ENCODE data around the gene LPIN1.

DNA sequence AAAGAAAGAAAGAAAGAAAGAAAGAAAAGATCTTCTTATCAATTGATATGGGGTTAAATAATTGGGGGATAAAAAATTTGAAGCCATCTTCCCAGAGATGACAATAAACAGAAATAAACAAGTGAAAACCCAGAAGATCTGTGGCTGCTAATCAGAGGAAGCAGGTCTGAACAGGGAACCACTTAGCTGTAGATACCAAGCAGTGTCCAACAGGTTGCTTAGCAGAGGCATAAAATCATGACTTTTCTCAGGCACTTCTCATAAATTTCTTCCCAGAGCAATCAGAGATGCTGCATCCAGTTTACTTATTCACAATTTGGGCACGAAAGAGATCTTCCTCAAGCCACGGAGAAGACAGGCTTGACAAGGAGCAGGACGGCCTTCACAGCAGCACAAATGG, 5.7 kb upstream of the LPIN1 start:
- TF ChIP-seq, protein P1, sequence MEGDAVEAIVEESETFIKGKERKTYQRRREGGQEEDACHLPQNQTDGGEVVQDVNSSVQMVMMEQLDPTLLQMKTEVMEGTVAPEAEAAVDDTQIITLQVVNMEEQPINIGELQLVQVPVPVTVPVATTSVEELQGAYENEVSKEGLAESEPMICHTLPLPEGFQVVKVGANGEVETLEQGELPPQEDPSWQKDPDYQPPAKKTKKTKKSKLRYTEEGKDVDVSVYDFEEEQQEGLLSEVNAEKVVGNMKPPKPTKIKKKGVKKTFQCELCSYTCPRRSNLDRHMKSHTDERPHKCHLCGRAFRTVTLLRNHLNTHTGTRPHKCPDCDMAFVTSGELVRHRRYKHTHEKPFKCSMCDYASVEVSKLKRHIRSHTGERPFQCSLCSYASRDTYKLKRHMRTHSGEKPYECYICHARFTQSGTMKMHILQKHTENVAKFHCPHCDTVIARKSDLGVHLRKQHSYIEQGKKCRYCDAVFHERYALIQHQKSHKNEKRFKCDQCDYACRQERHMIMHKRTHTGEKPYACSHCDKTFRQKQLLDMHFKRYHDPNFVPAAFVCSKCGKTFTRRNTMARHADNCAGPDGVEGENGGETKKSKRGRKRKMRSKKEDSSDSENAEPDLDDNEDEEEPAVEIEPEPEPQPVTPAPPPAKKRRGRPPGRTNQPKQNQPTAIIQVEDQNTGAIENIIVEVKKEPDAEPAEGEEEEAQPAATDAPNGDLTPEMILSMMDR (IDR thresholded peaks at IDR 0.05 in 8 of 11, conservative IDR thresholded peaks at IDR 0.05 in 3 of 11): no peak
- TF ChIP-seq POLR2A (IDR thresholded peaks at IDR 0.05): no peak
- TF ChIP-seq POLR2AphosphoS5 (IDR thresholded peaks at IDR 0.05): no peak
